Osteoblast (primary cell): ENCODE data around the gene CAND2. TPM values are rescaled to one million over a fixed set of nuclear protein-coding genes. Genes with fewer than 3 reads are reported as not detected.

ENCODE experiments used
- DNase-seq: peaks from one replicate; pipeline ENCODE4 v3.0.0; 2011; ENCODE audit warnings: low spot score, mixed read lengths; ENCODE audit not compliant: insufficient read length; ENCODE audit errors: missing footprints
- H2AFZ ChIP-seq: 2 replicates; pipeline ENCODE4 v1.6.0; 2011; ENCODE audit warnings: mild to moderate bottlenecking, low read length
- H3K27ac ChIP-seq: 2 replicates; pipeline ENCODE4 v1.5.1; 2011; ENCODE audit warnings: mild to moderate bottlenecking, low read depth, low read length, moderate library complexity
- H3K27me3 ChIP-seq: 2 replicates; pipeline ENCODE4 v1.6.0; 2012; ENCODE audit warnings: mild to moderate bottlenecking, control low read depth, inconsistent platforms, low read length, moderate library complexity; ENCODE audit not compliant: insufficient read depth
- H3K36me3 ChIP-seq: 2 replicates; pipeline ENCODE4 v1.5.1; 2011; ENCODE audit warnings: mild to moderate bottlenecking, low read length, control low read depth, moderate library complexity; ENCODE audit not compliant: insufficient read depth
- H3K4me1 ChIP-seq: 2 replicates; pipeline ENCODE4 v1.5.1; 2011; ENCODE audit warnings: mild to moderate bottlenecking, low read length, control low read depth, moderate library complexity; ENCODE audit not compliant: insufficient read depth
- H3K4me2 ChIP-seq: 2 replicates; pipeline ENCODE4 v1.6.0; 2011; ENCODE audit warnings: mild to moderate bottlenecking, low read length; ENCODE audit not compliant: insufficient read depth
- H3K4me3 ChIP-seq: fragments of 200-600 bp; sonication (generic); 3 replicates; pipeline ENCODE4 v1.5.1; 2012; ENCODE audit warnings: mild to moderate bottlenecking, low read length, inconsistent platforms; ENCODE audit not compliant: insufficient read depth
- H3K79me2 ChIP-seq: 2 replicates; pipeline ENCODE4 v1.6.0; 2012; ENCODE audit warnings: mild to moderate bottlenecking, low read length, control low read depth, inconsistent platforms; ENCODE audit not compliant: insufficient read depth
- H3K9me3 ChIP-seq: 2 replicates; pipeline ENCODE4 v1.5.1; 2011; ENCODE audit warnings: low read depth, low read length, control low read depth
- H4K20me1 ChIP-seq: 2 replicates; pipeline ENCODE4 v1.6.0; 2012; ENCODE audit warnings: mild to moderate bottlenecking, low read length, control low read depth; ENCODE audit not compliant: insufficient read depth
- CTCF ChIP-seq: IDR thresholded peaks from 2 replicates; pipeline ENCODE4 v1.5.1; 2011; ENCODE audit warnings: mild to moderate bottlenecking, low read depth, low read length, moderate library complexity; ENCODE audit errors: extremely low read depth
- total RNA-seq: library from RNA; depleted of rRNA; stranded (reverse); fragments of >200 nt; gene quantifications from 2 replicates; pipeline ENCODE4 v1.2.3, GENCODE V29; 2012

The CAND2 gene
- total RNA-seq, 1 donor, result 1.4 TPM

GRCh38 chr3:12825156-12825555 lies 28.7 kb downstream of the CAND2 start:
- Histone ChIP-seq H3K9me3 (no peaks in the 10 kb centered on the region), H3K79me2 (no peaks in the 10 kb centered on the region), H3K4me3 (no peak overlapping the region), H3K36me3 (peaks cover 2% of the 10 kb centered on the region), H3K4me2 (no peak overlapping the region), H2AFZ (no peak overlapping the region), H3K27ac (no peak overlapping the region), H4K20me1 (no peaks in the 10 kb centered on the region), H3K4me1 (no peaks in the 10 kb centered on the region), H3K27me3 (no peaks in the 10 kb centered on the region)
- DNase-seq, result no peak
- no peak for TF ChIP-seq CTCF

- Histone ChIP-seq H3K4me3 (no peak overlapping the region), H2AFZ (no peak overlapping the region), H3K27ac (no peak overlapping the region), H3K9me3 (no peaks in the 10 kb centered on the region), H3K27me3 (no peaks in the 10 kb centered on the region), H3K79me2 (no peaks in the 10 kb centered on the region), H4K20me1 (peaks cover 9% of the 10 kb centered on the region), H3K36me3 (peaks cover 31% of the 10 kb centered on the region), H3K4me2 (no peak overlapping the region), H3K4me1 (peaks cover 3% of the 10 kb centered on the region)
- TF ChIP-seq CTCF, result no peak
- DNase-seq, result no peak
These were observed 32.3 kb downstream of the CAND2 start for GRCh38 chr3:12828751-12829150.

- Histone ChIP-seq H3K27me3 (no peaks in the 10 kb centered on the region), H3K36me3 (peaks cover 37% of the 10 kb centered on the region), H3K79me2 (no peaks in the 10 kb centered on the region), H3K4me2 (no peak overlapping the region), H3K4me1 (peaks cover 3% of the 10 kb centered on the region), H2AFZ (no peak overlapping the region), H3K27ac (no peak overlapping the region), H4K20me1 (peaks cover 16% of the 10 kb centered on the region), H3K9me3 (no peaks in the 10 kb centered on the region), H3K4me3 (no peak overlapping the region)
- no peak for DNase-seq
- no peak for TF ChIP-seq CTCF
These were observed 32.9 kb downstream of the CAND2 start for GRCh38 chr3:12829404-12829803.

GRCh38 chr3:12829886-12830784 lies 33.7 kb downstream of the CAND2 start:
- DNase-seq, result no peak
- Histone ChIP-seq H3K27me3 (no peaks in the 10 kb centered on the region), H3K4me1 (peaks cover 3% of the 10 kb centered on the region), H3K9me3 (no peaks in the 10 kb centered on the region), H4K20me1 (peaks cover 21% of the 10 kb centered on the region), H3K4me3 (no peak overlapping the region), H3K27ac (no peak overlapping the region), H3K79me2 (no peaks in the 10 kb centered on the region), H3K36me3 (peaks cover 45% of the 10 kb centered on the region), H3K4me2 (no peak overlapping the region), H2AFZ (no peak overlapping the region)
- TF ChIP-seq CTCF, result no peak
